ENCODE measurements around the gene EFNA5. TPM values are rescaled to one million over a fixed set of nuclear protein-coding genes. Genes with fewer than 3 reads are reported as not detected.

EFNA5 gene
- total and polyA plus RNA-seq, 2 experiments from 2014 or later, result 7.5 to 10.1 TPM

DNA sequence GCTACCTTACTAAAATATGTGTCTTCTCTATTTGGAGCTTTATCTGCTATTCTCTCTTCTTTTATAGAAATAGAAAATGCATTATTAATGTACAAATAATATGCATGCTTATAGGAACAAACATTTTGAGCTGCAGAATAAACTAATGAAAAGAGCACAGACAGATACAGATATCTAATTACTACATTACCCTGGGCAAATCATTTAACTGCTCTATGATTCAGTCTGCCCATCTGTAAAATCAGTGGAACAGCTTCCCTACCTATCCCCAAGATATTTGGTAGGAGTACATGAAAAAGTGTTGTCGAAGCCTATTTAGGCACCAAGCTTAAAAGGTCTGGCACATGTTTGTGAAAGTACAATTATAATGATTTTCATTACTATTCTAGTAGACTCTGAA is 166.3 kb downstream of the EFNA5 start (continued):
- TF ChIP-seq ZNF462 (CRISPR knock-in tag; IDR thresholded peaks at IDR 0.05), result no peak
- TF ChIP-seq, protein P1, sequence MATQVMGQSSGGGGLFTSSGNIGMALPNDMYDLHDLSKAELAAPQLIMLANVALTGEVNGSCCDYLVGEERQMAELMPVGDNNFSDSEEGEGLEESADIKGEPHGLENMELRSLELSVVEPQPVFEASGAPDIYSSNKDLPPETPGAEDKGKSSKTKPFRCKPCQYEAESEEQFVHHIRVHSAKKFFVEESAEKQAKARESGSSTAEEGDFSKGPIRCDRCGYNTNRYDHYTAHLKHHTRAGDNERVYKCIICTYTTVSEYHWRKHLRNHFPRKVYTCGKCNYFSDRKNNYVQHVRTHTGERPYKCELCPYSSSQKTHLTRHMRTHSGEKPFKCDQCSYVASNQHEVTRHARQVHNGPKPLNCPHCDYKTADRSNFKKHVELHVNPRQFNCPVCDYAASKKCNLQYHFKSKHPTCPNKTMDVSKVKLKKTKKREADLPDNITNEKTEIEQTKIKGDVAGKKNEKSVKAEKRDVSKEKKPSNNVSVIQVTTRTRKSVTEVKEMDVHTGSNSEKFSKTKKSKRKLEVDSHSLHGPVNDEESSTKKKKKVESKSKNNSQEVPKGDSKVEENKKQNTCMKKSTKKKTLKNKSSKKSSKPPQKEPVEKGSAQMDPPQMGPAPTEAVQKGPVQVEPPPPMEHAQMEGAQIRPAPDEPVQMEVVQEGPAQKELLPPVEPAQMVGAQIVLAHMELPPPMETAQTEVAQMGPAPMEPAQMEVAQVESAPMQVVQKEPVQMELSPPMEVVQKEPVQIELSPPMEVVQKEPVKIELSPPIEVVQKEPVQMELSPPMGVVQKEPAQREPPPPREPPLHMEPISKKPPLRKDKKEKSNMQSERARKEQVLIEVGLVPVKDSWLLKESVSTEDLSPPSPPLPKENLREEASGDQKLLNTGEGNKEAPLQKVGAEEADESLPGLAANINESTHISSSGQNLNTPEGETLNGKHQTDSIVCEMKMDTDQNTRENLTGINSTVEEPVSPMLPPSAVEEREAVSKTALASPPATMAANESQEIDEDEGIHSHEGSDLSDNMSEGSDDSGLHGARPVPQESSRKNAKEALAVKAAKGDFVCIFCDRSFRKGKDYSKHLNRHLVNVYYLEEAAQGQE (IDR thresholded peaks at IDR 0.05; ENCODE audit: unreplicated experiment), result no peak

DNA sequence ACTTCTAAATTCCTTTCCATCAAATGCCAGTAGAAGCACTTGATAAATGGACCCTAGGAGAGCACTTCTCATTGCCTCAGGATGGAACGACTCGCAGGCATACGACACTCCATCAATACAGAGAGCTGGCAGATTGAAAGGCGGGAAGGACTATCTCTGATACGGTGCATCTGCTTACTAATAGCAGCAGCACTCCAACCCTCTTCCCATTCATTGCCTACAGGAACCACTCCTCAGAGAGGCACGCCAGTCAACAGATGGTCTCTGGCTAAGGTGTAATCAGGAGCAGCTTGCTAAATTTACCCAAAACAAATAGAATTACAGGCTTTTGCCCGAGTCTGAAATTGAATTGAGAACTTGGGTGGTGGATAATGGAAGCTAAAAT is 168.1 kb downstream of the EFNA5 start:
- Histone ChIP-seq H3K79me2 (replicated peaks; ENCODE audit: insufficient read depth) (peaks cover 3% of the 10 kb centered on the region; the same call in 1 of the 2 replicates), H3K36me3 (ENCODE audit: insufficient read depth) (no peaks in the 10 kb centered on the region), H3K27ac (ENCODE audit: low read depth) (no peak overlapping the region), H4K20me1 (replicated peaks; ENCODE audit: insufficient read depth) (no peaks in the 10 kb centered on the region), H3K9me2 (ENCODE audit: insufficient read depth) (no peaks in the 10 kb centered on the region), H3F3A (replicated peaks; ENCODE audit: low read depth) (no peaks in the 10 kb centered on the region), H3K4me2 (no peak overlapping the region), H3K27me3 (ENCODE audit: insufficient read depth) (no peaks in the 10 kb centered on the region), H3K4me3 (no peak overlapping the region), H2AFZ (no peak overlapping the region), H3K4me1 (ENCODE audit: insufficient read depth) (peaks cover 64% of the 10 kb centered on the region)
- Mint-ChIP-seq H3K36me3 (ENCODE audit: low read depth) (no peaks in the 10 kb centered on the region), H3K27ac (no peak overlapping the region), H3K4me3 (no peak overlapping the region), H3K4me1 (peaks cover 65% of the 10 kb centered on the region), H3K9me3 (no peaks in the 10 kb centered on the region), H3K27me3 (ENCODE audit: insufficient read depth, low read depth, poor library complexity) (peaks cover 1% of the 10 kb centered on the region)
- ATAC-seq, result peak; percentile 20; the same call in 1 of the 3 replicates
- no peak for DNase-seq (ENCODE audit: low spot score)
- no peak for TF ChIP-seq STAT1 (IDR thresholded peaks at IDR 0.05; ENCODE audit: unreplicated experiment)
- TF ChIP-seq ZNF331 (CRISPR knock-in tag; IDR thresholded peaks at IDR 0.05; ENCODE audit: low read depth), result no peak
- TF ChIP-seq, protein P2, sequence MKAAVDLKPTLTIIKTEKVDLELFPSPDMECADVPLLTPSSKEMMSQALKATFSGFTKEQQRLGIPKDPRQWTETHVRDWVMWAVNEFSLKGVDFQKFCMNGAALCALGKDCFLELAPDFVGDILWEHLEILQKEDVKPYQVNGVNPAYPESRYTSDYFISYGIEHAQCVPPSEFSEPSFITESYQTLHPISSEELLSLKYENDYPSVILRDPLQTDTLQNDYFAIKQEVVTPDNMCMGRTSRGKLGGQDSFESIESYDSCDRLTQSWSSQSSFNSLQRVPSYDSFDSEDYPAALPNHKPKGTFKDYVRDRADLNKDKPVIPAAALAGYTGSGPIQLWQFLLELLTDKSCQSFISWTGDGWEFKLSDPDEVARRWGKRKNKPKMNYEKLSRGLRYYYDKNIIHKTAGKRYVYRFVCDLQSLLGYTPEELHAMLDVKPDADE (IDR thresholded peaks at IDR 0.05), result no peak
- TF ChIP-seq, protein P1 (IDR thresholded peaks at IDR 0.05; ENCODE audit: unreplicated experiment), result no peak
- no peak for TF ChIP-seq POLR2AphosphoS5 (IDR thresholded peaks at IDR 0.05; ENCODE audit: low read depth)
- no peak for TF ChIP-seq JUNB (IDR thresholded peaks at IDR 0.05; ENCODE audit: unreplicated experiment)
- no peak for TF ChIP-seq CTCF (conservative IDR thresholded peaks at IDR 0.05; ENCODE audit: low read depth in 2 of 2)
